ENCODE results near the gene MAST3. TPM values are rescaled to one million over a fixed set of nuclear protein-coding genes. Genes with fewer than 3 reads are reported as not detected.
A peak's percentile ranks its signal among the peaks of the same experiment; 100 is the strongest.

Gene MAST3
- total RNA-seq, 4 donors from 2014 or later, result 27.2 to 53.5 (median 32.7) TPM

GRCh38 chr19:18118420-18119012 is 20.9 kb downstream of the MAST3 start:
- DNase-seq, result no peak
- no peaks in the 10 kb centered on the region for H3K9me3 ChIP-seq
- in situ Hi-C loops (cut with MboI; ENCODE audit: low pct_ligation_motif_present in 1 of 4, low pct_unique_long_range_greater_than_20kb in 1 of 4, low sequenced_read_pairs in 3 of 4), result no loop called here
- intact Hi-C loops (cut with DNase I; ENCODE audit: low total_unique reads), result no loop called here
- H3K27me3 ChIP-seq, result no peaks in the 10 kb centered on the region
- H3K27ac ChIP-seq, result peak overlapping the region; percentile 80 to 85 (median 83)
- WGBS, 2 donors (ENCODE audit: low coverage in 1 of 2), result 34% methylated on average over 10 of the region's 14 CpGs; no CpG with 5 or more reads in 1 of the 2 donors
- peak overlapping the region; percentile 66 to 93 (median 77) for H3K4me3 ChIP-seq
- peaks cover 10 to 23% (median 18%) of the 10 kb centered on the region in 4 donors for H3K4me1 ChIP-seq
- no peak for TF ChIP-seq POLR2A (IDR thresholded peaks at IDR 0.05)
- no peak for TF ChIP-seq EP300 (IDR thresholded peaks at IDR 0.05; ENCODE audit: low read depth)
- H3K36me3 ChIP-seq, result no peaks in the 10 kb centered on the region

- Histone ChIP-seq H3K4me3 (peak overlapping the region in 1 of 4 donors; percentile 93), H3K9me3 (no peaks in the 10 kb centered on the region), H3K4me1 (peaks cover 10 to 23% (median 18%) of the 10 kb centered on the region in 4 donors), H3K27ac (peak overlapping the region; percentile 80 to 85 (median 83)), H3K27me3 (no peaks in the 10 kb centered on the region), H3K36me3 (peaks cover 0 to 4% (median under 1%) of the 10 kb centered on the region in 4 donors)
- 35% methylated on average over 13 of the region's 13 CpGs; no CpG with 5 or more reads in 1 of the 2 donors for WGBS, 2 donors (ENCODE audit: low coverage in 1 of 2)
- peak; percentile 42 for DNase-seq
- intact Hi-C loops (cut with DNase I; ENCODE audit: low total_unique reads), result no loop called here
- no peak for TF ChIP-seq POLR2AphosphoS5 (IDR thresholded peaks at IDR 0.05)
- no peak for TF ChIP-seq CTCF (IDR thresholded peaks at IDR 0.05)
- no peak for TF ChIP-seq POLR2A (IDR thresholded peaks at IDR 0.05)
- no peak for TF ChIP-seq EP300 (IDR thresholded peaks at IDR 0.05; ENCODE audit: low read depth)
- in situ Hi-C loops (cut with MboI; ENCODE audit: low pct_ligation_motif_present in 1 of 4, low pct_unique_long_range_greater_than_20kb in 1 of 4, low sequenced_read_pairs in 3 of 4), result no loop called here
These were observed 21.6 kb downstream of the MAST3 start for GRCh38 chr19:18119013-18119716.

GRCh38 chr19:18119717-18120105 is 22.1 kb downstream of the MAST3 start:
- Histone ChIP-seq H3K4me3 (no peak overlapping the region), H3K9me3 (no peaks in the 10 kb centered on the region), H3K27me3 (no peaks in the 10 kb centered on the region), H3K27ac (peak overlapping the region; percentile 4 to 83 (median 45)), H3K4me1 (peaks cover 10 to 23% (median 18%) of the 10 kb centered on the region in 4 donors), H3K36me3 (peaks cover 0 to 6% (median 2%) of the 10 kb centered on the region in 4 donors)
- 74 to 80% methylated on average over 3 to 14 of the region's 14 CpGs for WGBS, 2 donors (ENCODE audit: low coverage in 1 of 2)
- in situ Hi-C loops (cut with MboI; ENCODE audit: low pct_ligation_motif_present in 1 of 4, low pct_unique_long_range_greater_than_20kb in 1 of 4, low sequenced_read_pairs in 3 of 4), result no loop called here
- intact Hi-C loops (cut with DNase I; ENCODE audit: low total_unique reads), result no loop called here
- no peak for TF ChIP-seq CTCF (IDR thresholded peaks at IDR 0.05)
- TF ChIP-seq EP300 (IDR thresholded peaks at IDR 0.05; ENCODE audit: low read depth), result no peak
- no peak for TF ChIP-seq POLR2A (IDR thresholded peaks at IDR 0.05)
- no peak for TF ChIP-seq POLR2AphosphoS5 (IDR thresholded peaks at IDR 0.05)
- no peak for DNase-seq

GRCh38 chr19:18120127-18120526 is 22.5 kb downstream of the MAST3 start:
- no peak overlapping the region for H3K4me3 ChIP-seq
- in situ Hi-C loops (cut with MboI; ENCODE audit: low pct_ligation_motif_present in 1 of 4, low pct_unique_long_range_greater_than_20kb in 1 of 4, low sequenced_read_pairs in 3 of 4), result no loop called here
- H3K27ac ChIP-seq, result peak overlapping the region; percentile 4 to 83 (median 45)

GRCh38 chr19:18121166-18121565 is 23.6 kb downstream of the MAST3 start:
- peaks cover 10 to 23% (median 18%) of the 10 kb centered on the region in 4 donors for H3K4me1 ChIP-seq
- H3K4me3 ChIP-seq, result no peak overlapping the region
- TF ChIP-seq EP300 (IDR thresholded peaks at IDR 0.05; ENCODE audit: low read depth) (no peak), CTCF (IDR thresholded peaks at IDR 0.05) (no peak), POLR2A (IDR thresholded peaks at IDR 0.05) (no peak), POLR2AphosphoS5 (IDR thresholded peaks at IDR 0.05) (no peak)
- in situ Hi-C loops (cut with MboI; ENCODE audit: low pct_ligation_motif_present in 1 of 4, low pct_unique_long_range_greater_than_20kb in 1 of 4, low sequenced_read_pairs in 3 of 4) (no loop called here), intact Hi-C loops (cut with DNase I; ENCODE audit: low total_unique reads) (no loop called here)
- H3K27me3 ChIP-seq, result no peaks in the 10 kb centered on the region
- H3K9me3 ChIP-seq, result no peaks in the 10 kb centered on the region
- DNase-seq, result no peak
- H3K36me3 ChIP-seq, result peaks cover 0 to 9% (median 3%) of the 10 kb centered on the region in 4 donors
- WGBS, 2 donors (ENCODE audit: low coverage in 1 of 2), result 95% methylated on average over 5 of the region's 5 CpGs; no CpG with 5 or more reads in 1 of the 2 donors
- H3K27ac ChIP-seq, result no peak overlapping the region

More at GRCh38 chr19:18120127-18120526, 22.5 kb downstream of the MAST3 start:
- Histone ChIP-seq H3K27me3 (no peaks in the 10 kb centered on the region), H3K36me3 (peaks cover 0 to 8% (median 3%) of the 10 kb centered on the region in 4 donors), H3K9me3 (no peaks in the 10 kb centered on the region), H3K4me1 (peaks cover 10 to 23% (median 18%) of the 10 kb centered on the region in 4 donors)
- intact Hi-C loops (cut with DNase I; ENCODE audit: low total_unique reads), result no loop called here
- no peak for DNase-seq
- WGBS, 2 donors (ENCODE audit: low coverage in 1 of 2), result 60 to 62% methylated on average over 1 of the region's 1 CpG
- no peak for TF ChIP-seq EP300 (IDR thresholded peaks at IDR 0.05; ENCODE audit: low read depth)
- TF ChIP-seq POLR2A (IDR thresholded peaks at IDR 0.05), result no peak

All from transverse colon (tissue), 4 donors.